ENCODE measurements around the gene CAPNS1.
A peak's percentile ranks its signal among the peaks of the same experiment; 100 is the strongest.

CAPNS1 gene

GRCh38 chr19:36106991-36107390 lies 32.9 kb upstream of the CAPNS1 start:
- TF ChIP-seq CTCF (IDR thresholded peaks at IDR 0.05; ENCODE audit: low read depth, low read length): no peak
- no peak overlapping the region for H3K4me3 ChIP-seq (ENCODE audit: low read depth, low read length)

GRCh38 chr19:36108684-36109083 lies 31.2 kb upstream of the CAPNS1 start:
- no peak for TF ChIP-seq CTCF (IDR thresholded peaks at IDR 0.05; ENCODE audit: low read depth, low read length)
- no peak overlapping the region for H3K4me3 ChIP-seq (ENCODE audit: low read depth, low read length)

- TF ChIP-seq CTCF (IDR thresholded peaks at IDR 0.05; ENCODE audit: low read depth, low read length): no peak
- no peak within 1 kb of the TSS for H3K4me3 ChIP-seq (ENCODE audit: low read depth, low read length)
Observed at GRCh38 chr19:36110487-36111199, 29.2 kb upstream of the CAPNS1 start, which contains the start of gene OVOL3. Gene OVOL3 (plus strand): TSS chr19:36111143. CDS start chr19:36111203, 60 bp downstream.

- no peak for TF ChIP-seq CTCF (IDR thresholded peaks at IDR 0.05; ENCODE audit: low read depth, low read length)
- no peak overlapping the region for H3K4me3 ChIP-seq (ENCODE audit: low read depth, low read length)
Observed at GRCh38 chr19:36111200-36111539, 28.7 kb upstream of the CAPNS1 start.

- TF ChIP-seq CTCF (IDR thresholded peaks at IDR 0.05; ENCODE audit: low read depth, low read length): no peak
- H3K4me3 ChIP-seq (ENCODE audit: low read depth, low read length): no peak overlapping the region
Observed at GRCh38 chr19:36112678-36113077, 27.2 kb upstream of the CAPNS1 start.

GRCh38 chr19:36113425-36113824 lies 26.4 kb upstream of the CAPNS1 start:
- no peak for TF ChIP-seq CTCF (IDR thresholded peaks at IDR 0.05; ENCODE audit: low read depth, low read length)

GRCh38 chr19:36113894-36114720 lies 25.8 kb upstream of the CAPNS1 start:
- H3K4me3 ChIP-seq (ENCODE audit: low read depth, low read length): peak overlapping the region; percentile 91
- no peak for TF ChIP-seq CTCF (IDR thresholded peaks at IDR 0.05; ENCODE audit: low read depth, low read length)

More at GRCh38 chr19:36113425-36113824, 26.4 kb upstream of the CAPNS1 start:
- H3K4me3 ChIP-seq (ENCODE audit: low read depth, low read length): peak overlapping the region; percentile 91

All from WI38 (cell line).